OCI-LY3 (cell line): ENCODE results near the gene NRF1.

Experiments
- EZH2phosphoT487 ChIP-seq: fragments of 200-600 bp; shearing (Covaris generic); IDR thresholded peaks from 2 replicates; pipeline ENCODE4 v1.6.1; 2018; ENCODE audit warnings: antibody characterized with exemption, mixed run types, low read depth
- TF ChIP-seq, protein P1 (sequence below): fragments of 200-600, 300-600 bp; sonication (generic); IDR thresholded peaks from 2 replicates; pipeline ENCODE4 v1.5.1; 2014; ENCODE audit warnings: antibody characterized with exemption, low read length, low read depth

DNA sequence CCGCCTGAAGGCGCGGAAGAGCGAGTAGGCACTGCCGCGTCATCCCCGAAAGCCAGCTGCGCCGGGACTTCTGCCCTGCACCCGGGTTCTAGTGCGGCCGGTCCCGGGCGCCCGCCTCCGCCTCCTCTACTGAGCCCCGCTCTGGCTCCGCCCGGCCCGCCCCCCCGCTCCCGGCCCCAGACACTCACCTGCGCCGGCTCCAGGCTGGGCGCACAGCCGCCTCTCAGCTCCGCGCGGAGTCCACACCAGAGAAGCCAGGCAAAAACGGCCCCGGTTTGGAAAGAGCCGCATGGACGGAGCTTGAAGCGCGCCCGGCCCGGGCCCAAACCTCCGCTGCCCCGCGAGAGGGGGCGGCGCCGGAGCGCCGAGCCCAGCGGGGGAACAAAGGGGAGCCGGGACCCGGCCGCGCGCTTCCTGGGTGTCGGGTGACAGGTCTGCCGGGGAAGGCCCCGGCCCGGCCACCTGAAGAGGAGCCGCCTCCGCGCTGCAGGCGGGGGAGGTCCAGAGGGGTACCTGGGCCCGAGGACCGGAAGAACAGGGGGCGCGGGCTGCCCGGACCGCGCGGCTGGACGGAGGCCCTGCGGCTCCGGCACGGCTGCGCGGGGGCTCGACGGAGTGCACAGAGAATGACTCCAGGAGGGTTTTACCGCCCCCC lies 168.2 kb downstream of the NRF1 start:
- TF ChIP-seq, protein P1, sequence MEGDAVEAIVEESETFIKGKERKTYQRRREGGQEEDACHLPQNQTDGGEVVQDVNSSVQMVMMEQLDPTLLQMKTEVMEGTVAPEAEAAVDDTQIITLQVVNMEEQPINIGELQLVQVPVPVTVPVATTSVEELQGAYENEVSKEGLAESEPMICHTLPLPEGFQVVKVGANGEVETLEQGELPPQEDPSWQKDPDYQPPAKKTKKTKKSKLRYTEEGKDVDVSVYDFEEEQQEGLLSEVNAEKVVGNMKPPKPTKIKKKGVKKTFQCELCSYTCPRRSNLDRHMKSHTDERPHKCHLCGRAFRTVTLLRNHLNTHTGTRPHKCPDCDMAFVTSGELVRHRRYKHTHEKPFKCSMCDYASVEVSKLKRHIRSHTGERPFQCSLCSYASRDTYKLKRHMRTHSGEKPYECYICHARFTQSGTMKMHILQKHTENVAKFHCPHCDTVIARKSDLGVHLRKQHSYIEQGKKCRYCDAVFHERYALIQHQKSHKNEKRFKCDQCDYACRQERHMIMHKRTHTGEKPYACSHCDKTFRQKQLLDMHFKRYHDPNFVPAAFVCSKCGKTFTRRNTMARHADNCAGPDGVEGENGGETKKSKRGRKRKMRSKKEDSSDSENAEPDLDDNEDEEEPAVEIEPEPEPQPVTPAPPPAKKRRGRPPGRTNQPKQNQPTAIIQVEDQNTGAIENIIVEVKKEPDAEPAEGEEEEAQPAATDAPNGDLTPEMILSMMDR = no peak
- TF ChIP-seq EZH2phosphoT487 = no peak
